ENCODE measurements around the gene STRN4.

DNA sequence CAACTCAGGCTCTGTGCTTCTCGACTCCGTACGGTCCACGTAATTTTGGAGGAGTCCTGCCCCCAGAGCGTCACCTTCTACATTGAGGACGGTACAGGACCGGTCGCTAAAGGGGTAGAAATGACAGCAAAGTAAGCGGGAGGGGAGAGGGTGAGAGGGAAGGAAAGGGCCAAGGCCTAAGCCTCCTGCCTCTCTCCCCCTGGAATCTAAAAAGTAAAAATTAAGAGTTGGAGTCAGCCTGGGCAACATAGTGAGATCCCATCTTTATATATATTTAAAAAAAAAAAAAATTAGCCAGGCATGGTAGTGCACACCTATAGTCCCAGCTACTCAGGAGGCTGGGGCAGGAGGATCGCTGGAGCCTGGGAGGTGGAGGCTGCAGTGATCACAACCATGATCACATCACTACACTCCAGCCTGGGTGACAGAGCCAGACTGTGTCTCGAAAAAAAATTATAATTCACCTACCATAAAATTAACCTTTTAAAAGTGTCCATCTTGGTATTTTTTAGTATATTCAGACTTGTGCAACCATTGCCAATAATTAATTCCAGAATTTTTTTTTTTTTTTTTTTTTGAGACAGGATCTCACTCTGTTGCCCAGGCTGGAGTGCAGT, 29.5 kb upstream of the STRN4 start:
- TF ChIP-seq, protein P1, sequence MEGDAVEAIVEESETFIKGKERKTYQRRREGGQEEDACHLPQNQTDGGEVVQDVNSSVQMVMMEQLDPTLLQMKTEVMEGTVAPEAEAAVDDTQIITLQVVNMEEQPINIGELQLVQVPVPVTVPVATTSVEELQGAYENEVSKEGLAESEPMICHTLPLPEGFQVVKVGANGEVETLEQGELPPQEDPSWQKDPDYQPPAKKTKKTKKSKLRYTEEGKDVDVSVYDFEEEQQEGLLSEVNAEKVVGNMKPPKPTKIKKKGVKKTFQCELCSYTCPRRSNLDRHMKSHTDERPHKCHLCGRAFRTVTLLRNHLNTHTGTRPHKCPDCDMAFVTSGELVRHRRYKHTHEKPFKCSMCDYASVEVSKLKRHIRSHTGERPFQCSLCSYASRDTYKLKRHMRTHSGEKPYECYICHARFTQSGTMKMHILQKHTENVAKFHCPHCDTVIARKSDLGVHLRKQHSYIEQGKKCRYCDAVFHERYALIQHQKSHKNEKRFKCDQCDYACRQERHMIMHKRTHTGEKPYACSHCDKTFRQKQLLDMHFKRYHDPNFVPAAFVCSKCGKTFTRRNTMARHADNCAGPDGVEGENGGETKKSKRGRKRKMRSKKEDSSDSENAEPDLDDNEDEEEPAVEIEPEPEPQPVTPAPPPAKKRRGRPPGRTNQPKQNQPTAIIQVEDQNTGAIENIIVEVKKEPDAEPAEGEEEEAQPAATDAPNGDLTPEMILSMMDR (IDR thresholded peaks at IDR 0.05) = no peak
- no peak for TF ChIP-seq EZH2 (IDR thresholded peaks at IDR 0.05; ENCODE audit: borderline replicate concordance, insufficient read depth, low read depth, low read length, poor library complexity, severe bottlenecking)
